ENCODE results near the gene SLCO2A1.

DNA sequence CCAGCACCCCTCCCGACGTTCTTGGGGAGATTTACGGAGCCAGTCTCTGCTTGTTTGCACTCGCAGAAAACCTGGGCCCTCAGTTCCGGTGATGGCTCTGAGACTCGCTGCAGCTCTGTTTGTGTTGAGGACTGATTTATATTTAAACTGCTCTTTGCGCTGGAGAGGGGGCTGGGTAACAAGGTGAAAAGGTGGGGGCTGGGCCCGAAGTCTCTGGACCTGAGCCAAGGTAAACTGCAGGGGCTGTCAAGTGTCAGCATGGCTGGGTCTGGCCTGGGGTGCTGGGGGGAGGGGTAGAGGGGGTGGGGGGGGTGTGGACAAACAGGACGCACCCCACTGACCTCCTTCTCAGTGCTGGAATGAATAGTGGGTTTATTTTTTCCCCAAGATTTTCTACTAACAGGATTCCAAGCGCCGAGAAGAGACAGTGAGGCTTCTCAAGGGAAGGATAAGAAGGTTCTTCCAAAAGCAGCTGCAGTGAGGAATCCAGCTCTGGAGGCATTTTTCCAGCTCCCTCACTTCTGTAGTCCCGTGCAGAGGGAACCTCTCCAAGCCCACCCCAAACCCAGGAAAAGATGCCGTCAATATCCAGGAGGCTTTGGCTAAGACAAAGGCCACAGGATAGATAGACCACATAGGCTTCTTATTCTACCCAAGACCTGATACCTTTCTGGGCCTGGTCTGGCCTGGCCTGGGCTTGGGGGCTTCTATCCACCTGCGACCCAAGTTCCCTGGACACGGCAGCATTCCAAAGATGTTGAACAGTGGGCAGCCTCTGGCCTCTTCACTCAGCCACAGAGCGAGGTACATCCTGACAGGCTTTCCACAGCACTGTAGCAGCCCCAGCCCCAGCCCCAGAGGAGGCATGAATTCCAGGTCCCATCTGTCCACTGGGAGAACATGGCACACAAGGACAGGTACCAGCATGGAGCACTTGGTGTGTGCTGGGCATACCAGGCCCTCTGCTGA, 938 bp upstream of the SLCO2A1 start:
- no peak for TF ChIP-seq POLR2A (IDR thresholded peaks at IDR 0.05)
- TF ChIP-seq, protein P1, sequence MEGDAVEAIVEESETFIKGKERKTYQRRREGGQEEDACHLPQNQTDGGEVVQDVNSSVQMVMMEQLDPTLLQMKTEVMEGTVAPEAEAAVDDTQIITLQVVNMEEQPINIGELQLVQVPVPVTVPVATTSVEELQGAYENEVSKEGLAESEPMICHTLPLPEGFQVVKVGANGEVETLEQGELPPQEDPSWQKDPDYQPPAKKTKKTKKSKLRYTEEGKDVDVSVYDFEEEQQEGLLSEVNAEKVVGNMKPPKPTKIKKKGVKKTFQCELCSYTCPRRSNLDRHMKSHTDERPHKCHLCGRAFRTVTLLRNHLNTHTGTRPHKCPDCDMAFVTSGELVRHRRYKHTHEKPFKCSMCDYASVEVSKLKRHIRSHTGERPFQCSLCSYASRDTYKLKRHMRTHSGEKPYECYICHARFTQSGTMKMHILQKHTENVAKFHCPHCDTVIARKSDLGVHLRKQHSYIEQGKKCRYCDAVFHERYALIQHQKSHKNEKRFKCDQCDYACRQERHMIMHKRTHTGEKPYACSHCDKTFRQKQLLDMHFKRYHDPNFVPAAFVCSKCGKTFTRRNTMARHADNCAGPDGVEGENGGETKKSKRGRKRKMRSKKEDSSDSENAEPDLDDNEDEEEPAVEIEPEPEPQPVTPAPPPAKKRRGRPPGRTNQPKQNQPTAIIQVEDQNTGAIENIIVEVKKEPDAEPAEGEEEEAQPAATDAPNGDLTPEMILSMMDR (IDR thresholded peaks at IDR 0.05 in 4 of 5, conservative IDR thresholded peaks at IDR 0.05 in 1 of 5) = no peak
